Tibial nerve (tissue), 4 donors: ENCODE results near the gene SEPHS2.

Experiments
- CTCF ChIP-seq, 5 experiments: fragments of 200-600 bp in 3 of 5; fragments of 450-650 bp in 2 of 5; sonication (generic) in 3 of 5; IDR thresholded peaks; one replicate each; pipeline ENCODE4 v1.5.1; 2016 to 2019; ENCODE audit warnings: antibody characterized with exemption in 5 of 5, mild to moderate bottlenecking in 3 of 5, moderate library complexity in 2 of 5
- EP300 ChIP-seq, 2 donors: sonication (generic); formaldehyde crosslinking; IDR thresholded peaks; one replicate each; pipeline ENCODE4 v1.6.1; 2017; ENCODE audit warnings: antibody characterized with exemption in 2 of 2, mild to moderate bottlenecking in 1 of 2
- POLR2A ChIP-seq, 2 donors: fragments of 450-650 bp; IDR thresholded peaks; one replicate each; pipeline ENCODE4 v1.6.1; 2017; ENCODE audit warnings: antibody characterized with exemption in 2 of 2, mild to moderate bottlenecking in 2 of 2, moderate library complexity in 2 of 2

GRCh38 chr16:30434852-30435251 is 10.8 kb downstream of the SEPHS2 start:
- TF ChIP-seq CTCF (IDR thresholded peaks at IDR 0.05): no peak
- TF ChIP-seq POLR2A (IDR thresholded peaks at IDR 0.05): no peak
- no peak for TF ChIP-seq EP300 (IDR thresholded peaks at IDR 0.05)
